PC-3 (cell line): ENCODE data around the gene CPSF4. TPM values are rescaled to one million over a fixed set of nuclear protein-coding genes. Genes with fewer than 3 reads are reported as not detected.

Experiments
- ATAC-seq: fragments of 200-7000 bp; cut with Tn5 transposase; 2 replicates; pipeline ENCODE4 v1.9.1; 2020; ENCODE audit warnings: mild to moderate bottlenecking, moderate library complexity
- BruUV-seq: library from RNA; stranded (reverse); fragments of 400-500 nt; replicated peaks from 2 replicates; lab custom pipeline; 2021; lab: Mats Ljungman, UMichigan
- CTCF ChIA-PET: fragments of 300-600 bp; sonication (Branson Sonifier 250); formaldehyde crosslinking; loops from one replicate; lab custom pipeline; 2022; ENCODE audit warnings: antibody characterized with exemption; lab: Charles Lee
- POLR2A ChIA-PET: fragments of 300-600 bp; sonication (Branson Sonifier 250); formaldehyde crosslinking; loops from one replicate; lab custom pipeline; 2022; ENCODE audit warnings: antibody characterized with exemption; ENCODE audit not compliant: unreplicated experiment; lab: Charles Lee
- DNase-seq: peaks from one replicate; pipeline ENCODE4 v3.0.0-alpha.2; 2015
- H2AFZ ChIP-seq: fragments of 300-600 bp; sonication (generic); 2 replicates; pipeline ENCODE4 v1.6.0; 2016; ENCODE audit warnings: antibody characterized with exemption, low read length
- H3F3A ChIP-seq: fragments of 300-600 bp; sonication (generic); one replicate; pipeline ENCODE4 v1.6.0; 2017; ENCODE audit warnings: antibody characterized with exemption, low read length, control low read depth, mild to moderate bottlenecking; ENCODE audit not compliant: unreplicated experiment
- H3K27ac ChIP-seq: fragments of 300-600 bp; sonication (generic); 2 replicates; pipeline ENCODE4 v1.5.1; 2016; ENCODE audit warnings: mild to moderate bottlenecking, low read length
- H3K27me3 ChIP-seq: fragments of 300-600 bp; sonication (generic); 2 replicates; pipeline ENCODE4 v1.6.1; 2016; ENCODE audit warnings: low read length, mixed read lengths
- H3K36me3 ChIP-seq: fragments of 300-600 bp; sonication (generic); 2 replicates; pipeline ENCODE4 v1.6.1; 2016; ENCODE audit warnings: low read depth, mixed run types, low read length, mixed read lengths
- H3K4me1 ChIP-seq: fragments of 300-600 bp; sonication (generic); 2 replicates; pipeline ENCODE4 v1.5.1; 2016; ENCODE audit warnings: low read length; ENCODE audit not compliant: insufficient read depth
- H3K4me2 ChIP-seq: fragments of 300-600 bp; sonication (generic); 2 replicates; pipeline ENCODE4 v1.6.0; 2016; ENCODE audit warnings: low read length
- H3K4me3 ChIP-seq: fragments of 300-600 bp; sonication (generic); 2 replicates; pipeline ENCODE4 v1.5.1; 2016; ENCODE audit warnings: mild to moderate bottlenecking, low read length, mixed read lengths
- H3K79me2 ChIP-seq: fragments of 300-600 bp; sonication (generic); 2 replicates; pipeline ENCODE4 v1.6.1; 2017; ENCODE audit warnings: low read length, mixed read lengths
- H3K9ac ChIP-seq: fragments of 300-600 bp; sonication (generic); 2 replicates; pipeline ENCODE4 v1.6.0; 2016; ENCODE audit warnings: mild to moderate bottlenecking, low read length
- H3K9me2 ChIP-seq: fragments of 300-600 bp; sonication (generic); replicated peaks from 2 replicates; pipeline ENCODE4 v1.6.1; 2016; ENCODE audit warnings: mixed run types, low read length, mixed read lengths
- H3K9me3 ChIP-seq: fragments of 300-600 bp; sonication (generic); 2 replicates; pipeline ENCODE4 v1.6.1; 2016; ENCODE audit warnings: low read length, mixed read lengths
- H4K20me1 ChIP-seq: fragments of 300-600 bp; sonication (generic); 2 replicates; pipeline ENCODE4 v1.6.1; 2016; ENCODE audit warnings: low read length, mixed read lengths
- EZH2 ChIP-seq: fragments of 300-600 bp; sonication (generic); IDR thresholded peaks from one replicate; pipeline ENCODE4 v1.6.1; 2017; ENCODE audit warnings: antibody characterized with exemption, mild to moderate bottlenecking, low read length; ENCODE audit not compliant: unreplicated experiment
- EZH2phosphoT487 ChIP-seq: fragments of 300-600 bp; sonication (generic); IDR thresholded peaks from 2 replicates; pipeline ENCODE4 v1.6.1; 2018; ENCODE audit warnings: mild to moderate bottlenecking, antibody characterized with exemption, low read length, borderline replicate concordance
- intact Hi-C: fragments of 100-400 bp; cut with micrococcal nuclease; formaldehyde crosslinking; loops from 2 replicates; pipeline ENCODE4 v1.9.0; 2023
- total RNA-seq: library from RNA; depleted of rRNA; stranded (reverse); fragments of >200 nt; gene quantifications from 2 replicates; pipeline ENCODE4 v1.2.3, GENCODE V29; 2014
- TF ChIP-seq, protein P1 (sequence below): fragments of 300-600 bp; sonication (generic); conservative IDR thresholded peaks from 2 replicates; pipeline ENCODE4 v1.5.1; 2017; ENCODE audit warnings: antibody characterized with exemption, low read depth, mild to moderate bottlenecking, low read length

CPSF4 gene
- total RNA-seq, 1 experiment from 2014 or later: 65.3 TPM

DNA sequence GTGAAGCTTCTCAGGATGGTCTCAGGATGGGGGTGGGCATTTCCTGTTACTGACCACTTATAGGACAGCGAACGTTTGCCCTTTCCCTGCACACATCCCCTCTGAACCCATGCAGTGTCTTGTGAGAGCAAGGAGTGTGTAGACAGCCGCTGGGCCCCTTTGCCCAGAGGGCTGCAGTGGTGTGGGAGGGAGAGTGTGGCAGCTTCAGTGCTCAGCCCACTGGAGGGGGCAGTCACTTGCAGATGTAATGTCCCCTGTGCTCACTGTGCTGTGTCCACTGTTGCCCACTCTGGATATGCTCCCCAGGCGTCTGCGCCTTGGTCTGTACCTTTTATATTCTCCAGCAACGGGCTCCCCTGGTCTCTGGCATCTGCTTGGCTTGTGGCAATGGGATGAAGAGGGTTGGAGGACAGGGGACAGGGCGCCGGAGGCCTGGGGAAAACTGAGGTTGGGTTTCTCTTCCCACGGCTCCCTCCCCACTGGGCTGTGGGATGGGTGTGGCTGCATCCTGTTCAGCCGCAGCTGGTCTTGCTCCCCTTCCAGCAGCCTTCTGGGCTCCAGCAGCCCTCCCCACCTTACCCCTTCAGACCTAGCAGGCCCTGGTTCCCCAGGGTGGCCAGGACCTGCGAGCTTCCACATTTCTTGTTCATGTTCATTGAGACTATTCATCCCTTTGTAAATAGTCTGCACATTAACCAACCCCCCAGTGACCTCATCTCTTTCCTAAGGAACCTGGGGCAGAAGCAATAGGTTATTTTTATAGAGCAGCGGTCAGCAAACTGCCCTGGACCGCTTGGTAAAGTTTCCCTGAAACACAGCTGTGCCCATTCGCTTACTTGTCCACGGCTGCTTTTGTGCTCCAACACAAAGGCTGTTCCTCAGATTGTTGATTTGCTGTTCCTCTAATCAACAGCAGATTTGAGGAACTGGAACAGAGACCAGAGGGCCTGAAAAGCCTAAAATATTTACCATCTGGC is 40.0 kb downstream of the CPSF4 start:
- peaks cover 10% of the 10 kb centered on the region; the same call in 1 of the 2 replicates for H3K36me3 ChIP-seq
- H3K27me3 ChIP-seq: no peaks in the 10 kb centered on the region
- H2AFZ ChIP-seq: no peak overlapping the region
- CTCF ChIA-PET: no interaction called here
- no peak overlapping the region for H3K9ac ChIP-seq
- intact Hi-C loops: no loop called here
- no peak for DNase-seq
- no peaks in the 10 kb centered on the region for H3K9me2 ChIP-seq
- H3K4me3 ChIP-seq: no peak overlapping the region
- no peak overlapping the region for H3K27ac ChIP-seq
- H4K20me1 ChIP-seq: no peaks in the 10 kb centered on the region
- POLR2A ChIA-PET: no interaction called here
- H3K4me2 ChIP-seq: no peak overlapping the region
- H3K4me1 ChIP-seq: peaks cover 4% of the 10 kb centered on the region; the same call in 1 of the 2 replicates
- H3K79me2 ChIP-seq: peaks cover 49% of the 10 kb centered on the region
- no peaks in the 10 kb centered on the region for H3F3A ChIP-seq
- no TSS peak for BruUV-seq
- TF ChIP-seq EZH2: no peak
- no peak for TF ChIP-seq EZH2phosphoT487
- TF ChIP-seq, protein P1, sequence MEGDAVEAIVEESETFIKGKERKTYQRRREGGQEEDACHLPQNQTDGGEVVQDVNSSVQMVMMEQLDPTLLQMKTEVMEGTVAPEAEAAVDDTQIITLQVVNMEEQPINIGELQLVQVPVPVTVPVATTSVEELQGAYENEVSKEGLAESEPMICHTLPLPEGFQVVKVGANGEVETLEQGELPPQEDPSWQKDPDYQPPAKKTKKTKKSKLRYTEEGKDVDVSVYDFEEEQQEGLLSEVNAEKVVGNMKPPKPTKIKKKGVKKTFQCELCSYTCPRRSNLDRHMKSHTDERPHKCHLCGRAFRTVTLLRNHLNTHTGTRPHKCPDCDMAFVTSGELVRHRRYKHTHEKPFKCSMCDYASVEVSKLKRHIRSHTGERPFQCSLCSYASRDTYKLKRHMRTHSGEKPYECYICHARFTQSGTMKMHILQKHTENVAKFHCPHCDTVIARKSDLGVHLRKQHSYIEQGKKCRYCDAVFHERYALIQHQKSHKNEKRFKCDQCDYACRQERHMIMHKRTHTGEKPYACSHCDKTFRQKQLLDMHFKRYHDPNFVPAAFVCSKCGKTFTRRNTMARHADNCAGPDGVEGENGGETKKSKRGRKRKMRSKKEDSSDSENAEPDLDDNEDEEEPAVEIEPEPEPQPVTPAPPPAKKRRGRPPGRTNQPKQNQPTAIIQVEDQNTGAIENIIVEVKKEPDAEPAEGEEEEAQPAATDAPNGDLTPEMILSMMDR: no peak
- H3K9me3 ChIP-seq: no peaks in the 10 kb centered on the region
- 0 out of 2 replicates have a peak, but pooled peaks have one; percentile 15 for ATAC-seq

DNA sequence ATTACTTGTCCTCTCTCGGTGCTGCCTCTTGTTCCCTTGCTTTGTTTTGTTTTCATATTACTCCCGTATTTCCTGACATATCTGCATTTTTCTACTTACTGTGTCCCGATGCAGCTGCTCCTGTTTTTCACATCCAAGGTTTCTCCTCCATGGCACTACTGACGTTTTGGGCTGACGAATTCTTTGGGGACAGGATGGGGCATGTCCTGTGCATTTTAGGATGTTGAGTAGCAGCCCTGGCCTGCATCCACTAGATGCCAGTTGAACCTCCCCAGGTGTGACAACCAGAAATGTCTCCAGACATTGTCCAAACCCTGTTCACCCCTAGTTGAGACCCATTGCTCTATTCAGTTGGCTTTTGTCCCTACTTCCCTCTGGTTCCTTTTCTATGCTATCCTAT is 46.4 kb downstream of the CPSF4 start:
- Histone ChIP-seq H3K36me3 (peaks cover 9% of the 10 kb centered on the region), H3K4me2 (no peak overlapping the region), H2AFZ (no peak overlapping the region), H3F3A (no peaks in the 10 kb centered on the region), H3K27ac (no peak overlapping the region), H3K27me3 (no peaks in the 10 kb centered on the region), H4K20me1 (no peaks in the 10 kb centered on the region), H3K4me1 (no peaks in the 10 kb centered on the region), H3K79me2 (no peaks in the 10 kb centered on the region), H3K9ac (no peak overlapping the region), H3K9me2 (no peaks in the 10 kb centered on the region), H3K4me3 (no peak overlapping the region), H3K9me3 (no peaks in the 10 kb centered on the region)
- POLR2A ChIA-PET: no interaction called here
- no peak for DNase-seq
- TF ChIP-seq, protein P1: no peak
- TF ChIP-seq EZH2: no peak
- TF ChIP-seq EZH2phosphoT487: no peak
- CTCF ChIA-PET: no interaction called here
- ATAC-seq: no peak
- intact Hi-C loops: no loop called here
- no TSS peak for BruUV-seq

DNA sequence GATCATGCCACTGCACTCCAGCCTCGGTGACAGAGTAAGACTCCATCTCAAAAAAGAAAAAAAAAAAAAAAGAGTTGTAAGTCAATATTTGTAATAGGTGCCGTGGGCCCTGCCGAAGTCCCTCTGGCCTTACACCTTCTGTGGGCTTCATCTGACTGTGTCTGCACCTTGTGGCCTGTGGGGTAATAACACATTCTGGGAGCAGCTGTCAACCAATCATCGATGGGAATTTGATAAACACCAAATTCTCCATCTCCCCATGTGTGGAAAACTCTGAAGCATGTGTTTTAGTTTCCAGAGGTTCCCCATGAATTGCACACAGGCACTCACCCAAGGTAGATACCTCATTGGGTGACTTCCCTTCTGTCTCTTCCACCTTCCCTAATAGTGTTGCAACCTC is 50.5 kb downstream of the CPSF4 start:
- Histone ChIP-seq H2AFZ (no peak overlapping the region), H3K9ac (no peak overlapping the region), H3K9me2 (no peaks in the 10 kb centered on the region), H3K4me2 (no peak overlapping the region), H3K9me3 (peaks cover 7% of the 10 kb centered on the region; the same call in 1 of the 2 replicates), H3K4me1 (no peaks in the 10 kb centered on the region), H3K36me3 (peaks cover 14% of the 10 kb centered on the region), H3K4me3 (no peak overlapping the region), H3F3A (no peaks in the 10 kb centered on the region), H3K27ac (no peak overlapping the region), H4K20me1 (no peaks in the 10 kb centered on the region), H3K79me2 (0 out of 2 replicates have a peak, but pooled peaks cover 4% of the 10 kb centered on the region), H3K27me3 (no peaks in the 10 kb centered on the region)
- TF ChIP-seq, protein P1: no peak
- TF ChIP-seq EZH2phosphoT487 (no peak), EZH2 (no peak)
- ChIA-PET POLR2A (no interaction called here), CTCF (no interaction called here)
- peak; percentile 43; the same call in 1 of the 2 replicates for ATAC-seq
- intact Hi-C loops: no loop called here
- no peak for DNase-seq
- no TSS peak for BruUV-seq
